GM23338 (cell line): Measurements from ENCODE around the gene ANO1. TPM values are rescaled to one million over a fixed set of nuclear protein-coding genes. Genes with fewer than 3 reads are reported as not detected.

ENCODE experiments used
- ATAC-seq: fragments of 200-7000 bp; cut with Tn5 transposase; 3 replicates; pipeline ENCODE4 v1.9.1; 2020
- DNase-seq: peaks from one replicate; pipeline ENCODE4 v3.0.0-alpha.2; 2015; ENCODE audit warnings: low spot score
- H2AFZ ChIP-seq: fragments of 200-600 bp; sonication (generic); 2 replicates; pipeline ENCODE4 v1.8.0; 2016; ENCODE audit warnings: antibody characterized with exemption, mild to moderate bottlenecking, moderate library complexity
- H3F3A ChIP-seq: fragments of 200-600 bp; sonication (generic); replicated peaks from 2 replicates; pipeline ENCODE4 v1.8.0; 2017; ENCODE audit warnings: antibody characterized with exemption, mixed run types, low read depth
- H3K27ac ChIP-seq: fragments of 200-600 bp; sonication (generic); 2 replicates; pipeline ENCODE4 v1.6.1; 2016; ENCODE audit warnings: low read depth
- H3K27me3 ChIP-seq: fragments of 200-600 bp; sonication (generic); 2 replicates; pipeline ENCODE4 v1.8.0; 2016; ENCODE audit warnings: mild to moderate bottlenecking, mixed run types, moderate library complexity; ENCODE audit not compliant: insufficient read depth
- H3K36me3 ChIP-seq: fragments of 200-600 bp; sonication (generic); 2 replicates; pipeline ENCODE4 v1.8.0; 2016; ENCODE audit warnings: mild to moderate bottlenecking; ENCODE audit not compliant: insufficient read depth
- H3K4me1 ChIP-seq: fragments of 200-600 bp; sonication (generic); 2 replicates; pipeline ENCODE4 v1.8.0; 2016; ENCODE audit warnings: mild to moderate bottlenecking, moderate library complexity; ENCODE audit not compliant: insufficient read depth
- H3K4me2 ChIP-seq: fragments of 200-600 bp; sonication (generic); 2 replicates; pipeline ENCODE4 v1.7.1; 2017; ENCODE audit warnings: mixed run types
- H3K4me3 ChIP-seq: fragments of 200-600 bp; sonication (generic); 2 replicates; pipeline ENCODE4 v1.6.1; 2016; ENCODE audit warnings: mixed run types
- H3K79me2 ChIP-seq: fragments of 200-600 bp; sonication (generic); replicated peaks from 2 replicates; pipeline ENCODE4 v1.8.0; 2017; ENCODE audit warnings: mild to moderate bottlenecking; ENCODE audit not compliant: insufficient read depth
- H3K9me2 ChIP-seq: fragments of 200-600 bp; sonication (generic); 2 replicates; pipeline ENCODE4 v1.8.0; 2017; ENCODE audit not compliant: insufficient read depth
- H4K20me1 ChIP-seq: fragments of 200-600 bp; sonication (generic); replicated peaks from 2 replicates; pipeline ENCODE4 v1.8.0; 2017; ENCODE audit warnings: mild to moderate bottlenecking; ENCODE audit not compliant: insufficient read depth
- H3K27ac Mint-ChIP-seq: 2 replicates; pipeline ENCODE4 v1.8.0; 2020; ENCODE audit warnings: inconsistent platforms, mild to moderate bottlenecking, moderate library complexity, mixed read lengths
- H3K27me3 Mint-ChIP-seq: 3 replicates; pipeline ENCODE4 v1.8.0; 2022; ENCODE audit warnings: low read depth, mild to moderate bottlenecking, moderate library complexity, mixed read lengths, inconsistent platforms; ENCODE audit not compliant: insufficient read depth, poor library complexity
- H3K36me3 Mint-ChIP-seq: 3 replicates; pipeline ENCODE4 v1.8.0; 2021; ENCODE audit warnings: low read depth, mild to moderate bottlenecking, inconsistent platforms, moderate library complexity, mixed read lengths
- H3K4me1 Mint-ChIP-seq: 3 replicates; pipeline ENCODE4 v1.8.0; 2020; ENCODE audit warnings: mild to moderate bottlenecking, inconsistent platforms, mixed read lengths
- H3K4me3 Mint-ChIP-seq: 3 replicates; pipeline ENCODE4 v1.8.0; 2021; ENCODE audit warnings: moderate library complexity, mild to moderate bottlenecking, inconsistent platforms, mixed read lengths
- H3K9me3 Mint-ChIP-seq: 3 replicates; pipeline ENCODE4 v1.8.0; 2020; ENCODE audit warnings: moderate library complexity, mild to moderate bottlenecking, inconsistent platforms, mixed read lengths
- CREB1 ChIP-seq: fragments of 250-450 bp; sonication (Bioruptor Pico); IDR thresholded peaks from 2 replicates; pipeline ENCODE4 v1.5.0; 2020; ENCODE audit warnings: low read depth, mild to moderate bottlenecking, moderate library complexity
- CTCF ChIP-seq, 2 experiments: fragments of 200-600 bp in 1 of 2; sonication (generic) in 1 of 2; conservative IDR thresholded peaks; 2 replicates each; pipeline versions ENCODE4 v1.5.1 to v1.6.1; 2016 to 2017; ENCODE audit warnings: antibody characterized with exemption in 2 of 2, low read depth in 2 of 2, mild to moderate bottlenecking in 2 of 2, moderate library complexity in 1 of 2
- ETS1 ChIP-seq: IDR thresholded peaks from 2 replicates; pipeline ENCODE4 v1.6.1; 2016; ENCODE audit warnings: antibody characterized with exemption
- EZH2 ChIP-seq: fragments of 200-600 bp; sonication (generic); IDR thresholded peaks from one replicate; pipeline ENCODE4 v1.8.0; 2017; ENCODE audit warnings: antibody characterized with exemption, mild to moderate bottlenecking, low read depth; ENCODE audit not compliant: unreplicated experiment
- EZH2phosphoT487 ChIP-seq: fragments of 200-600 bp; sonication (generic); IDR thresholded peaks from one replicate; pipeline ENCODE4 v1.8.1; 2018; ENCODE audit warnings: antibody characterized with exemption; ENCODE audit not compliant: unreplicated experiment
- JUNB ChIP-seq: IDR thresholded peaks from one replicate; pipeline ENCODE4 v1.6.1; 2016; ENCODE audit warnings: antibody characterized with exemption; ENCODE audit not compliant: unreplicated experiment
- POLR2AphosphoS5 ChIP-seq: IDR thresholded peaks from 2 replicates; pipeline ENCODE4 v1.6.1; 2016; ENCODE audit warnings: antibody characterized with exemption, low read depth
- REST ChIP-seq: IDR thresholded peaks from one replicate; pipeline ENCODE4 v1.6.1; 2018; ENCODE audit warnings: antibody characterized with exemption; ENCODE audit not compliant: unreplicated experiment
- STAT1 ChIP-seq: IDR thresholded peaks from one replicate; pipeline ENCODE4 v1.6.1; 2016; ENCODE audit warnings: antibody characterized with exemption; ENCODE audit not compliant: unreplicated experiment
- ZNF331 ChIP-seq: fragments of 250-450 bp; sonication (Bioruptor Pico); IDR thresholded peaks from 2 replicates; pipeline ENCODE4 v1.5.0; 2020; ENCODE audit warnings: low read depth, mild to moderate bottlenecking, moderate library complexity
- ZNF462 ChIP-seq: fragments of 250-450 bp; sonication (Bioruptor Pico); IDR thresholded peaks from 2 replicates; pipeline ENCODE4 v1.5.0; 2020; ENCODE audit warnings: mild to moderate bottlenecking, moderate library complexity
- polyA plus RNA-seq: library from polyadenylated mRNA; unstranded; fragments of >200 nt; fragmentation: Nextera tagmentation; extraction: Ambion mirVana; gene quantifications from 2 replicates; pipeline ENCODE4 v1.2.1, GENCODE V29; 2016
- total RNA-seq: library from RNA; depleted of rRNA; stranded (reverse); fragments of >200 nt; shearing (Covaris generic); gene quantifications from 2 replicates; pipeline ENCODE4 v1.2.3, GENCODE V29; 2014

ANO1 gene
- total and polyA plus RNA-seq, 2 experiments from 2014 or later, result 1.4 to 3.4 TPM

- peaks cover 2% of the 10 kb centered on the region; the same call in 1 of the 3 replicates for H3K4me1 Mint-ChIP-seq
- H3K9me2 ChIP-seq, result no peaks in the 10 kb centered on the region
- no peaks in the 10 kb centered on the region for H3F3A ChIP-seq
- H3K9me3 Mint-ChIP-seq, result no peaks in the 10 kb centered on the region
- no peaks in the 10 kb centered on the region for H3K27me3 ChIP-seq
- no peaks in the 10 kb centered on the region for H3K4me1 ChIP-seq
- no peaks in the 10 kb centered on the region for H3K36me3 Mint-ChIP-seq
- no peak overlapping the region for H3K27ac Mint-ChIP-seq
- H3K36me3 ChIP-seq, result no peaks in the 10 kb centered on the region
- TF ChIP-seq POLR2AphosphoS5 (no peak), EZH2 (no peak), CREB1 (CRISPR knock-in tag) (no peak), EZH2phosphoT487 (no peak), ZNF331 (CRISPR knock-in tag) (no peak), CTCF (conservative IDR thresholded peaks at IDR 0.05; ENCODE audit: low read depth in 2 of 2) (no peak), ZNF462 (CRISPR knock-in tag) (no peak), STAT1 (no peak), ETS1 (no peak), JUNB (no peak), REST (no peak)
- H3K27me3 Mint-ChIP-seq, result peaks cover 9% of the 10 kb centered on the region
- DNase-seq, result no peak
- no peak overlapping the region for H3K4me2 ChIP-seq
- no peaks in the 10 kb centered on the region for H4K20me1 ChIP-seq
- H3K4me3 ChIP-seq, result no peak overlapping the region
- H3K79me2 ChIP-seq, result no peaks in the 10 kb centered on the region
- no peak overlapping the region for H2AFZ ChIP-seq
- no peak overlapping the region for H3K27ac ChIP-seq
- no peak for ATAC-seq
- H3K4me3 Mint-ChIP-seq, result no peak overlapping the region
These were observed 75.1 kb downstream of the ANO1 start for GRCh38 chr11:70153133-70153727.
